SU-DHL-6 (cell line): ENCODE measurements around the gene EIF3M.

Experiments
- EZH2phosphoT487 ChIP-seq: fragments of 200-600 bp; sonication (generic), shearing (Covaris generic); conservative IDR thresholded peaks from 2 replicates; pipeline ENCODE4 v1.6.1; 2018; ENCODE audit warnings: mild to moderate bottlenecking, antibody characterized with exemption, low read length, moderate library complexity, mixed read lengths
- TF ChIP-seq, protein P1 (sequence below): fragments of 200-600 bp; sonication (generic); IDR thresholded peaks from one replicate; pipeline ENCODE4 v1.5.1; 2017; ENCODE audit warnings: antibody characterized with exemption, mild to moderate bottlenecking, low read length, moderate library complexity; ENCODE audit not compliant: insufficient read depth, poor library complexity, severe bottlenecking

GRCh38 chr11:32606220-32606619 lies 22.6 kb downstream of the EIF3M start:
- TF ChIP-seq, protein P1, sequence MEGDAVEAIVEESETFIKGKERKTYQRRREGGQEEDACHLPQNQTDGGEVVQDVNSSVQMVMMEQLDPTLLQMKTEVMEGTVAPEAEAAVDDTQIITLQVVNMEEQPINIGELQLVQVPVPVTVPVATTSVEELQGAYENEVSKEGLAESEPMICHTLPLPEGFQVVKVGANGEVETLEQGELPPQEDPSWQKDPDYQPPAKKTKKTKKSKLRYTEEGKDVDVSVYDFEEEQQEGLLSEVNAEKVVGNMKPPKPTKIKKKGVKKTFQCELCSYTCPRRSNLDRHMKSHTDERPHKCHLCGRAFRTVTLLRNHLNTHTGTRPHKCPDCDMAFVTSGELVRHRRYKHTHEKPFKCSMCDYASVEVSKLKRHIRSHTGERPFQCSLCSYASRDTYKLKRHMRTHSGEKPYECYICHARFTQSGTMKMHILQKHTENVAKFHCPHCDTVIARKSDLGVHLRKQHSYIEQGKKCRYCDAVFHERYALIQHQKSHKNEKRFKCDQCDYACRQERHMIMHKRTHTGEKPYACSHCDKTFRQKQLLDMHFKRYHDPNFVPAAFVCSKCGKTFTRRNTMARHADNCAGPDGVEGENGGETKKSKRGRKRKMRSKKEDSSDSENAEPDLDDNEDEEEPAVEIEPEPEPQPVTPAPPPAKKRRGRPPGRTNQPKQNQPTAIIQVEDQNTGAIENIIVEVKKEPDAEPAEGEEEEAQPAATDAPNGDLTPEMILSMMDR, result no peak
- TF ChIP-seq EZH2phosphoT487, result no peak
